Breast epithelium (tissue), 4 donors: ENCODE data around the gene ITGA2B. TPM values are rescaled to one million over a fixed set of nuclear protein-coding genes. Genes with fewer than 3 reads are reported as not detected.
A peak's percentile ranks its signal among the peaks of the same experiment; 100 is the strongest.
"Not testable (repeated sequence)": the region's sequence is repeated elsewhere in the genome, so short reads cannot be mapped to it uniquely, and the experiment has no call there.

Experiments used
- DNase-seq, 2 donors: peaks; one replicate each; pipeline ENCODE4 v3.0.0-alpha.2; 2019; ENCODE audit warnings: low spot score in 2 of 2
- H3K27ac ChIP-seq, 2 donors: fragments of 200-600 bp; sonication (generic) in 1 of 2; one replicate each; pipeline ENCODE4 v1.5.1; 2016 to 2019; ENCODE audit warnings: mild to moderate bottlenecking in 1 of 2
- H3K27me3 ChIP-seq, 2 donors: fragments of 200-600 bp; sonication (generic) in 1 of 2; one replicate each; pipeline versions ENCODE4 v1.5.1 to v1.6.0; 2017 to 2019; ENCODE audit warnings: control low read depth in 1 of 2, mild to moderate bottlenecking in 1 of 2
- H3K36me3 ChIP-seq: fragments of 200-600 bp; one replicate; pipeline ENCODE4 v1.5.1; 2019
- H3K4me1 ChIP-seq, 2 donors: fragments of 200-600 bp; sonication (generic); one replicate each; pipeline ENCODE4 v1.5.1; 2016 to 2019; ENCODE audit warnings: control low read depth in 1 of 2
- H3K4me3 ChIP-seq, 3 donors: fragments of 200-600 bp; sonication (generic); 1 replicate in 2 of 3; 2 replicates in 1 of 3; pipeline ENCODE4 v1.5.1; 2016 to 2019; ENCODE audit warnings: mild to moderate bottlenecking in 3 of 3, moderate library complexity in 2 of 3
- H3K9me3 ChIP-seq, 2 donors: fragments of 200-600 bp; sonication (generic) in 1 of 2; one replicate each; pipeline ENCODE4 v1.5.1; 2016 to 2019; ENCODE audit warnings: control low read depth in 1 of 2
- CTCF ChIP-seq, 3 donors: fragments of 450-650 bp; IDR thresholded peaks; one replicate each; pipeline ENCODE4 v1.5.1; 2016 to 2017; ENCODE audit warnings: antibody characterized with exemption in 3 of 3, mild to moderate bottlenecking in 3 of 3, moderate library complexity in 3 of 3
- POLR2A ChIP-seq: fragments of 450-650 bp; IDR thresholded peaks from one replicate; pipeline ENCODE4 v1.6.1; 2016; ENCODE audit warnings: antibody characterized with exemption, mild to moderate bottlenecking, moderate library complexity
- POLR2AphosphoS5 ChIP-seq, 3 donors: sonication (generic); formaldehyde crosslinking; IDR thresholded peaks; one replicate each; pipeline ENCODE4 v1.6.1; 2017; ENCODE audit warnings: antibody characterized with exemption in 3 of 3
- intact Hi-C: fragments of 100-400 bp; cut with DNase I; formaldehyde crosslinking; loops from one replicate; pipeline ENCODE4 v1.15.1; 2023; ENCODE audit warnings: low total_unique reads
- total RNA-seq, 3 donors: library from RNA; depleted of rRNA; stranded (reverse); fragments of >200 nt; gene quantifications; one replicate each; pipeline ENCODE4 v1.1.0, GENCODE V29; 2016

ITGA2B gene
- total RNA-seq, 3 donors from 2014 or later, result 0.66 to 1.2 (median 1.1) TPM

- Histone ChIP-seq H3K36me3 (no peaks in the 10 kb centered on the region), H3K9me3 (no peaks in the 10 kb centered on the region), H3K4me1 (no peaks in the 10 kb centered on the region), H3K4me3 (peak overlapping the region; percentile 68 to 84 (median 77)), H3K27me3 (no peaks in the 10 kb centered on the region), H3K27ac (peak overlapping the region in 1 of 2 donors; percentile 81)
- DNase-seq, result no peak
- TF ChIP-seq POLR2AphosphoS5 (IDR thresholded peaks at IDR 0.05) (no peak), CTCF (IDR thresholded peaks at IDR 0.05) (no peak), POLR2A (no peak)
- intact Hi-C loops, result no loop called here
Measured at GRCh38 chr17:44346064-44346844, 43.2 kb downstream of the ITGA2B start.

DNA sequence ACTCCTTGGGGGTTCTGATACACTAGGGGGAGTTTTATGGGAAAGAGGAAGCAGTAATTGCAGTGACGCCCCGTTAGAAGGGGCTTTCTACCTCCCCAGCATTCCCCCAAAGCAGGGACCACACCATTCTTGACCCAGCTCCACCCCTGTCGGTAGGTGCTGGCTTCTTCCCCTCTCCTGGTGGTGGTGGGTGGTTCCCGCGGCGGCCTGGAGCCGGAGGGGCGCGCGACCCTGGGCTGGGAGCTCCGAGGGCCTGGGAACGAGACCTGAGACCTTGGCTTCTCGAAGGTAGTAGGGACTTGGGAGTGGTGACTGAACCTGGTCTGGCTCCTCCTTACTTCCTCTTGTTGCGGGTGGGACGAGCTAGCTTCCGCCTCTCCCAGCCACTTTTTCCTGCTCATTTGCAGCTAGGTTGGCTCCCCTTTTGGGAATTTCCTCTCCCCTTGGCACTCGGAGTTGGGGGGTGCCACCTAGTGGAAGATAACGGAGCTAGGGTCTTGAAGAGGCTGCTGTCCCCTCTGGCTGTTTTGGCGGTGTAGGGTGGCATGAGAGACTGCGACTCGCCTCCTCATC is 43.9 kb downstream of the ITGA2B start:
- Histone ChIP-seq H3K9me3 (no peaks in the 10 kb centered on the region), H3K4me1 (no peaks in the 10 kb centered on the region), H3K27ac (peak overlapping the region; percentile 81 to 92), H3K27me3 (no peaks in the 10 kb centered on the region), H3K36me3 (no peaks in the 10 kb centered on the region), H3K4me3 (peak overlapping the region; percentile 68 to 84 (median 77))
- TF ChIP-seq POLR2AphosphoS5 (IDR thresholded peaks at IDR 0.05) (no peak), CTCF (IDR thresholded peaks at IDR 0.05) (peak in 2 of 3 donors; percentile 12 to 17), POLR2A (no peak)
- peak in 1 of 2 donors; percentile 40 for DNase-seq
- intact Hi-C loops, result no loop called here

GRCh38 chr17:44344939-44345453 is 44.5 kb downstream of the ITGA2B start, which contains the start of gene GRN:
GRN (plus strand) TSS chr17:44345302; CDS start chr17:44349165, 3,863 bp downstream.
- peak within 1 kb of the TSS; percentile 81 to 92 for H3K27ac ChIP-seq
- intact Hi-C loops, result no loop called here
- H3K4me1 ChIP-seq, result no peaks in the 10 kb centered on the region
- peak within 1 kb of the TSS; percentile 68 to 84 (median 77) for H3K4me3 ChIP-seq
- no peaks in the 10 kb centered on the region for H3K27me3 ChIP-seq
- peak; percentile 90 to 98 for DNase-seq
- TF ChIP-seq POLR2AphosphoS5 (IDR thresholded peaks at IDR 0.05), result peak; percentile 81 to 86 (median 85)
- peak; percentile 33 for TF ChIP-seq POLR2A
- TF ChIP-seq CTCF (IDR thresholded peaks at IDR 0.05), result no peak
- no peaks in the 10 kb centered on the region for H3K36me3 ChIP-seq
- H3K9me3 ChIP-seq, result no peaks in the 10 kb centered on the region

GRCh38 chr17:44343510-44344209 is 45.8 kb downstream of the ITGA2B start:
- intact Hi-C loops, result no loop called here
- H3K36me3 ChIP-seq, result no peaks in the 10 kb centered on the region
- H3K9me3 ChIP-seq, result no peaks in the 10 kb centered on the region
- DNase-seq, result no peak
- TF ChIP-seq POLR2AphosphoS5 (IDR thresholded peaks at IDR 0.05), result no peak
- TF ChIP-seq POLR2A, result no peak
- TF ChIP-seq CTCF (IDR thresholded peaks at IDR 0.05), result no peak
- H3K4me3 ChIP-seq, result no peak overlapping the region
- no peak overlapping the region for H3K27ac ChIP-seq
- H3K4me1 ChIP-seq, result no peaks in the 10 kb centered on the region
- H3K27me3 ChIP-seq, result no peaks in the 10 kb centered on the region

- DNase-seq, H3K9me3 ChIP-seq, H3K4me1 ChIP-seq, H3K27me3 ChIP-seq, H3K27ac ChIP-seq, intact Hi-C loops, H3K36me3 ChIP-seq, H3K4me3 ChIP-seq: not testable (repeated sequence)
Measured at GRCh38 chr17:44340553-44340952, 48.9 kb downstream of the ITGA2B start.
